Measurements from ENCODE around the gene STK32B.

- no peak for TF ChIP-seq MNT (conservative IDR thresholded peaks at IDR 0.05)
- TF ChIP-seq EP300 (IDR thresholded peaks at IDR 0.05; ENCODE audit: low read length) = no peak
- no peak for TF ChIP-seq REST (IDR thresholded peaks at IDR 0.05; ENCODE audit: borderline replicate concordance)
- TF ChIP-seq REST (CRISPR knock-in tag; IDR thresholded peaks at IDR 0.05; ENCODE audit: low read depth) = no peak
- no peak for TF ChIP-seq CEBPZ (IDR thresholded peaks at IDR 0.05; ENCODE audit: borderline replicate concordance, low read depth, low read length)
- no peak for TF ChIP-seq FOXM1 (IDR thresholded peaks at IDR 0.05; ENCODE audit: low read depth)
- no peak for TF ChIP-seq FOXM1 (CRISPR knock-in tag; IDR thresholded peaks at IDR 0.05; ENCODE audit: low read depth)
- TF ChIP-seq KLF10 (CRISPR knock-in tag; IDR thresholded peaks at IDR 0.05) = no peak
- no peak for TF ChIP-seq ATF6 (CRISPR knock-in tag; IDR thresholded peaks at IDR 0.05)
- no peak for TF ChIP-seq CBX2 (IDR thresholded peaks at IDR 0.05; ENCODE audit: insufficient read depth, low read length, poor library complexity, severe bottlenecking)
- TF ChIP-seq MXI1 (IDR thresholded peaks at IDR 0.05; ENCODE audit: low read depth, low read length) = no peak
- no peak for TF ChIP-seq PHF21A (IDR thresholded peaks at IDR 0.05; ENCODE audit: borderline replicate concordance, low read depth)
- TF ChIP-seq HOXB6 (CRISPR knock-in tag; IDR thresholded peaks at IDR 0.05; ENCODE audit: borderline replicate concordance) = no peak
- TF ChIP-seq USF1 (CRISPR knock-in tag; IDR thresholded peaks at IDR 0.05) = no peak
- TF ChIP-seq E2F5 (CRISPR knock-in tag; IDR thresholded peaks at IDR 0.05) = no peak
- no peak for TF ChIP-seq ZZZ3 (IDR thresholded peaks at IDR 0.05)
These were observed 31.5 kb upstream of the STK32B start for GRCh38 chr4:5019796-5020195.
